ENCODE results near the gene HES3.

DNA sequence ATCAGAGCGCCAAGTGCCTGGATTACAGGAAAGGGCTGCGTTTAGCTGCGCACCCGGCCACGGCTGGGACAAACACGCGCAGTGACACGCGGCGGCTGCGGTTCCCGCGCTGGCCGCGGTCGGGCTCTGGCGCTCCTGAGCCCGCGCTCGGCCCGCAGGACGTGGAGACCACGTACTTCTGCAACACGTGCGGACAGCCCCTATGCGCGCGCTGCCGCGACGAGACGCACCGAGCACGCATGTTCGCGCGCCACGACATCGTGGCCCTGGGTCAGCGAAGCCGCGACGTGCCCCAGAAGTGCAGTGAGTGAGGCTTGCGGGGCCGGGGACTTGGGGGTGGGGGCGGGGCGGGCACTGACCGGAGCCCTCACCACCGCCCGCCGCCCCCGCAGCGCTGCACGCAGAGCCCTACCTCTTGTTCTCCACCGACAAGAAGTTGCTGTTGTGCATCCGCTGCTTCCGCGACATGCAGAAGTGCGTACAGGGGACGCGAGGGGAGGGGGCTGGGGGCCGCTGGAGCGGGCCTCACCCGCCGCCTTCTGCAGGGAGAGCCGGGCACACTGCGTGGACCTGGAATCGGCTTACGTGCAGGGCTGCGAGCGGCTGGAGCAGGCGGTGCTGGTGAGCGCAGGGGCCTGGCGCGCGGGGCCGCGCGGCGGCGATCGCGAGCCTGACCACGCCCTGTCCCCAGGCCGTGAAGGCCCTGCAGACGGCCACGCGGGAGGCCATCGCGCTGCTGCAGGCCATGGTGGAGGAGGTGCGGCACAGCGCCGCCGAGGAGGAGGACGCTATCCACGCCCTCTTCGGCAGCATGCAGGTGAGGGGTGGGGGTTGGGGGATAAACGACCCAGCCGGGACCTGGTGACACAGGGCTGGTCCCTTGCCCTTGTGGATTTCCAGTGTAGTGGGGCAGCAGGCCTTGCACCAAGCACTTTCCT lies 35.0 kb upstream of the HES3 start:
- TF ChIP-seq POLR2A (IDR thresholded peaks at IDR 0.05; ENCODE audit: low read length) (no peak), GATA1 (IDR thresholded peaks at IDR 0.05; ENCODE audit: low read depth, low read length) (no peak)
